Suprapubic skin (tissue), 4 donors: ENCODE measurements around the gene WWOX. TPM values are rescaled to one million over a fixed set of nuclear protein-coding genes. Genes with fewer than 3 reads are reported as not detected.

ENCODE experiments used
- DNase-seq, 2 donors: peaks; one replicate each; pipeline ENCODE4 v3.0.0-alpha.2; 2019; ENCODE audit warnings: low spot score in 2 of 2
- H3K27ac ChIP-seq: fragments of 200-600 bp; sonication (generic); one replicate; pipeline ENCODE4 v1.5.1; 2019
- H3K27me3 ChIP-seq: fragments of 200-600 bp; sonication (generic); one replicate; pipeline ENCODE4 v1.5.1; 2019
- H3K36me3 ChIP-seq: fragments of 200-600 bp; sonication (generic); one replicate; pipeline ENCODE4 v1.5.1; 2019
- H3K4me1 ChIP-seq: fragments of 200-600 bp; sonication (generic); one replicate; pipeline ENCODE4 v1.5.1; 2019
- H3K4me3 ChIP-seq: fragments of 200-600 bp; sonication (generic); one replicate; pipeline ENCODE4 v1.5.1; 2019; ENCODE audit warnings: mild to moderate bottlenecking
- H3K9me3 ChIP-seq: fragments of 200-600 bp; sonication (generic); one replicate; pipeline ENCODE4 v1.5.1; 2019
- EP300 ChIP-seq: sonication (generic); formaldehyde crosslinking; IDR thresholded peaks from one replicate; pipeline ENCODE4 v1.6.1; 2017; ENCODE audit warnings: antibody characterized with exemption
- POLR2A ChIP-seq, 2 donors: fragments of 450-650 bp; IDR thresholded peaks; one replicate each; pipeline ENCODE4 v1.6.1; 2017; ENCODE audit warnings: antibody characterized with exemption in 2 of 2, mild to moderate bottlenecking in 2 of 2, moderate library complexity in 2 of 2
- POLR2AphosphoS5 ChIP-seq, 3 donors: sonication (generic); formaldehyde crosslinking; IDR thresholded peaks; one replicate each; pipeline ENCODE4 v1.6.1; 2017; ENCODE audit warnings: antibody characterized with exemption in 3 of 3
- WGBS: methylation state at CpG from one replicate; pipeline ENCODE4 v1.1.5; 2018; 5-methylcytosine and 5-hydroxymethylcytosine counted together
- total RNA-seq, 4 donors: library from RNA; depleted of rRNA; stranded (reverse); fragments of >200 nt; gene quantifications; one replicate each; pipeline ENCODE4 v1.1.0, GENCODE V29; 2016
- TF ChIP-seq, protein P1 (sequence below), 2 donors: fragments of 200-600 bp in 1 of 2; fragments of 450-650 bp in 1 of 2; sonication (generic) in 1 of 2; IDR thresholded peaks; one replicate each; pipeline ENCODE4 v1.5.1; 2016 to 2019; ENCODE audit warnings: antibody characterized with exemption in 2 of 2, mild to moderate bottlenecking in 1 of 2, moderate library complexity in 1 of 2

The WWOX gene
- total RNA-seq, 4 donors from 2014 or later = 29.6 to 104 (median 47.3) TPM

DNA sequence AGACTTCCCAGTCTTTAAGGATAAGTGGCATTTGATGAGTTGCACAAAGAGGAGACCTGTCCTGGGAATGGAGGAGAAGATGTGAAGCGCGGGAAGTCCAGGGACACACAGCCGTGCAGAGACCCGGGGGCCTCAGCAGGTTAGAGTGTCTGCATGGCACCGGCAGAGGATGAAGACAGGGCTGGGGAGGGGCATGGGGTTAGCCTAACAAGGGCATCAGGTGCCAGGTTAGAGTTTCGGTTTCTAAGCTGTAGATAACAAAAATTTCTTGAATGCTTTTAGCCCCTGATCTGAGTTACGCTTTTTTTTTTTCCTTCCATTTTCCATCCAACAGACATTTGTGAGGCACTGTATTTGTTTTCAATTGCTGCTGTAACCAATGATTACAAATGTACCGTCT is 906.8 kb downstream of the WWOX start:
- H3K4me1 ChIP-seq = peaks cover 13% of the 10 kb centered on the region
- no peak overlapping the region for H3K27ac ChIP-seq
- TF ChIP-seq, protein P1, sequence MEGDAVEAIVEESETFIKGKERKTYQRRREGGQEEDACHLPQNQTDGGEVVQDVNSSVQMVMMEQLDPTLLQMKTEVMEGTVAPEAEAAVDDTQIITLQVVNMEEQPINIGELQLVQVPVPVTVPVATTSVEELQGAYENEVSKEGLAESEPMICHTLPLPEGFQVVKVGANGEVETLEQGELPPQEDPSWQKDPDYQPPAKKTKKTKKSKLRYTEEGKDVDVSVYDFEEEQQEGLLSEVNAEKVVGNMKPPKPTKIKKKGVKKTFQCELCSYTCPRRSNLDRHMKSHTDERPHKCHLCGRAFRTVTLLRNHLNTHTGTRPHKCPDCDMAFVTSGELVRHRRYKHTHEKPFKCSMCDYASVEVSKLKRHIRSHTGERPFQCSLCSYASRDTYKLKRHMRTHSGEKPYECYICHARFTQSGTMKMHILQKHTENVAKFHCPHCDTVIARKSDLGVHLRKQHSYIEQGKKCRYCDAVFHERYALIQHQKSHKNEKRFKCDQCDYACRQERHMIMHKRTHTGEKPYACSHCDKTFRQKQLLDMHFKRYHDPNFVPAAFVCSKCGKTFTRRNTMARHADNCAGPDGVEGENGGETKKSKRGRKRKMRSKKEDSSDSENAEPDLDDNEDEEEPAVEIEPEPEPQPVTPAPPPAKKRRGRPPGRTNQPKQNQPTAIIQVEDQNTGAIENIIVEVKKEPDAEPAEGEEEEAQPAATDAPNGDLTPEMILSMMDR (IDR thresholded peaks at IDR 0.05) = no peak
- TF ChIP-seq POLR2AphosphoS5 (IDR thresholded peaks at IDR 0.05) (no peak), EP300 (no peak), POLR2A (IDR thresholded peaks at IDR 0.05) (no peak)
- H3K36me3 ChIP-seq = no peaks in the 10 kb centered on the region
- no peak for DNase-seq
- no peak overlapping the region for H3K4me3 ChIP-seq
- no peaks in the 10 kb centered on the region for H3K9me3 ChIP-seq
- no peaks in the 10 kb centered on the region for H3K27me3 ChIP-seq
- 93% methylated on average over 8 of the region's 8 CpGs for WGBS

DNA sequence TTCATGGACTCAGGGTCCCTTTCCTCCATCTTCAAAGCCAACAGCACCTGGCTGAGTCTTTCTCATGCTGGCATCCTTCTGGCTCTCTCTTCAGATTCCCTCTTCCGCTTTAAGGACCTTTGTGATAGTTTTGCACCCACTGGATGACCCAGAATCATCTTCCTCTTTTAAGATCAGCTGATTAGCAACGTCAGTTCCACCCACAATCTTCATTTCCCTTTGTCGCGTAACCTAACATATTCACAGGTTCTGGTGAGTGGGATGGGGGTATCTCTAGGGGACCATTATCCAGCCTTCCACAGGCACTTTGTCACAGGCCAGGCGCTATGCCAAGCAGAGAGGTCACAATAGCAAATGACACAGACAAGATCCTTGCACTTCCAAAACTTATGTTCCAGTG is 907.3 kb downstream of the WWOX start:
- no peak overlapping the region for H3K4me3 ChIP-seq
- no peaks in the 10 kb centered on the region for H3K27me3 ChIP-seq
- H3K9me3 ChIP-seq = no peaks in the 10 kb centered on the region
- WGBS = 53% methylated on average over 5 of the region's 5 CpGs
- no peak for DNase-seq
- no peaks in the 10 kb centered on the region for H3K36me3 ChIP-seq
- peaks cover 13% of the 10 kb centered on the region for H3K4me1 ChIP-seq
- no peak overlapping the region for H3K27ac ChIP-seq
- TF ChIP-seq POLR2AphosphoS5 (IDR thresholded peaks at IDR 0.05) (no peak), EP300 (no peak), POLR2A (IDR thresholded peaks at IDR 0.05) (no peak)
- TF ChIP-seq, protein P1 (IDR thresholded peaks at IDR 0.05) = no peak

DNA sequence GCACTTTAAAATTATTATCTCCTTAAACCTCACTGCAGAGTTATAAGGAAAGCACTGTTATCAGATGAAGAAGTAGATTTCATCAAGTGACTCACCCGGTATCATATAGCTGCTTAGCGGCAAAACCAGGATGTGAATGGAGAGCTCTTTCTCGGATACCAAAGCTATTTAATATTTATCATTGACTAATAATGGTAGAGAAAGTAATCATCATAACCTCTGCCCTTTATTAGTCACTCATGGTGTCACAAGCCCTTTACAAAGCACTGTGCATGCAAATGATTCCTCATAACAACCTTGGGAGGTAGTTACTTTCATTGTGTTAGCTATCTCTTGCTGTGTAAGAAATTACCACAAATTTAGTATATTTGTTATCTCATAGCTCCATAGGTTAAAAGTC is 908.2 kb downstream of the WWOX start:
- DNase-seq = no peak
- no peak overlapping the region for H3K27ac ChIP-seq
- TF ChIP-seq EP300 (no peak), POLR2AphosphoS5 (IDR thresholded peaks at IDR 0.05) (no peak), POLR2A (IDR thresholded peaks at IDR 0.05) (no peak)
- TF ChIP-seq, protein P1 (IDR thresholded peaks at IDR 0.05) = no peak
- no peaks in the 10 kb centered on the region for H3K36me3 ChIP-seq
- H3K4me1 ChIP-seq = peaks cover 13% of the 10 kb centered on the region
- no peaks in the 10 kb centered on the region for H3K9me3 ChIP-seq
- WGBS = 82% methylated on average over 3 of the region's 3 CpGs
- H3K4me3 ChIP-seq = no peak overlapping the region
- no peaks in the 10 kb centered on the region for H3K27me3 ChIP-seq

DNA sequence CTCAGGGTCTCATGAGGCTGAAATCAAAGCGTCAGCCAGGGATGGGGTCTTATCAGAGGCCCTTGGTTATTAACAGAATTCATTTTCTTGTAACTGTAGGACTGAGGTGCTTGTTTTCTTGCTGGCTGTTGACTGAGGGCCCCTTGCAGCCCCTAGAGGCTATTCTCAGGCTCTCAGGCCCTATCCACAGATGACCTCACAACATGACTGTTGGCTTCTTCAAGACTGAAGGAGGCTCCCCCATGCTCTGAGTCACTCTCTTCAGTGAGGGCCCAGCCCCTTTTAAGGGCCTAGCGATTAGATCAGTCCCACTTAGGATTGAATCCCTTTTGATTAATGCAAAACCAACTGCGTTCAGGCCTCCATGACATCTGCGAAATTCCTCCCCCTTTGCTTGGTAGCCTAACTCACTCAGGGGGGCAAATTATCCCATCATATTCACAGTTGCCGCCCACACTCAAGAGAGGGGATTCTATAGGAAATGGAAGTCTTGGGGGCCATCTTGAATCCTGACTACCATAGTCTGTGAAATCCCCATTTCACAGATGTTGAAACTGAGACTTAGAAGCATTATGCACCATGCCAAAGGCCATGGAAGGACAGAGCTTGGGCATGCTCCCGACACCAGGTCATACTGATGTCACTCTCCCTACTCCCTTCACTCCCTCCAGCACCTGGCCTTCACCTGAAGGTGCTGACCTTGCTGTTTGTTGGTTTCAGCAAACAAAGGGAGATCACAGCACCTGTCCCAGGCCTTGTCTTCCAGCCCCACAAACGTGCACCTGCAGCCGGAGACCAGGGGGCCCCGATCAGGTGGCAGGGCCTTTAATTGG is 908.8 kb downstream of the WWOX start:
- DNase-seq = no peak
- Histone ChIP-seq H3K27ac (peak overlapping the region; percentile 37), H3K27me3 (no peaks in the 10 kb centered on the region), H3K36me3 (no peaks in the 10 kb centered on the region), H3K4me1 (peaks cover 17% of the 10 kb centered on the region), H3K4me3 (no peak overlapping the region), H3K9me3 (no peaks in the 10 kb centered on the region)
- TF ChIP-seq EP300 (no peak), POLR2A (IDR thresholded peaks at IDR 0.05) (no peak), POLR2AphosphoS5 (IDR thresholded peaks at IDR 0.05) (no peak)
- WGBS = 78% methylated on average over 9 of the region's 9 CpGs

DNA sequence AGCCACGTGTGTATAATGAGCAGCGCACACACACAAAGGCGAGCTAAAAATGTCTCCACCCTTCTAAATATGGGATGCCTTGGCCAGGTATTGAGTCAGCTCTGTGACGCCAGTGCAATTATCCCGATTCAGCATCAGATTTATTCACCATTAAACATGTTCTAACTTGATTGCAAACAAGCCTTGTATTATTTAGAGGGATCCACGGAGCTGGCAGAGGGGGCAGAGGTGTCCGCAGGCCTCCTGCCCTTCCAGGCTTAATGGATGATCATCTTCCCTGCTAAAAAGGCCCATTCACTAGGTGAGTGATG is 909.4 kb downstream of the WWOX start:
- peaks cover 17% of the 10 kb centered on the region for H3K4me1 ChIP-seq
- WGBS = 53% methylated on average over 7 of the region's 7 CpGs
- DNase-seq = no peak
- no peak overlapping the region for H3K27ac ChIP-seq
- no peaks in the 10 kb centered on the region for H3K9me3 ChIP-seq
- no peaks in the 10 kb centered on the region for H3K36me3 ChIP-seq
- no peak overlapping the region for H3K4me3 ChIP-seq
- H3K27me3 ChIP-seq = no peaks in the 10 kb centered on the region
- TF ChIP-seq EP300 = no peak
- no peak for TF ChIP-seq POLR2AphosphoS5 (IDR thresholded peaks at IDR 0.05)

DNA sequence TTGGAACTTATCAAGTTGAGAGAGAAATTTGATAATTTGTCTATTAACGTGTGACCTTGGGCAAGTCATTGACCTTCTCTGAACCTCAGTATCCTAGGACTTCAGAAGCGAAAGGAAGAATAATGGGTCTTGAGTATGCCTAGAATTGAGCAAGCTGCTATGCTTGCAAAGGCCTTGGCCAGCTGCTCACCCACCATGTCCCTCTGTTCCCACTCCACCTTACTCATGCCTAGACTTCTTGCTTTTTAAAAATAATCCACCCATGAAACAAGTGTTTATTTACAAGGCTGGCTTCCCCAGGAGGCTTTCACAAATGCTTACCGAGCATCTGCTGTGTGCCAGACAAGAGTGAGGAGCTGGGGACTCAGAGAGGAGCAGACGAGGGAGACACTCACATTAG is 910.4 kb downstream of the WWOX start:
- Histone ChIP-seq H3K4me3 (no peak overlapping the region), H3K27ac (no peak overlapping the region), H3K9me3 (no peaks in the 10 kb centered on the region), H3K36me3 (no peaks in the 10 kb centered on the region), H3K27me3 (no peaks in the 10 kb centered on the region), H3K4me1 (peaks cover 17% of the 10 kb centered on the region)
- DNase-seq = no peak
- no peak for TF ChIP-seq EP300
- TF ChIP-seq POLR2AphosphoS5 (IDR thresholded peaks at IDR 0.05) = no peak
- TF ChIP-seq POLR2A (IDR thresholded peaks at IDR 0.05) = no peak
- TF ChIP-seq, protein P1 (IDR thresholded peaks at IDR 0.05) = no peak
- 83% methylated on average over 4 of the region's 4 CpGs for WGBS
